Measurements from ENCODE around the gene TENT5C.

The TENT5C gene

DNA sequence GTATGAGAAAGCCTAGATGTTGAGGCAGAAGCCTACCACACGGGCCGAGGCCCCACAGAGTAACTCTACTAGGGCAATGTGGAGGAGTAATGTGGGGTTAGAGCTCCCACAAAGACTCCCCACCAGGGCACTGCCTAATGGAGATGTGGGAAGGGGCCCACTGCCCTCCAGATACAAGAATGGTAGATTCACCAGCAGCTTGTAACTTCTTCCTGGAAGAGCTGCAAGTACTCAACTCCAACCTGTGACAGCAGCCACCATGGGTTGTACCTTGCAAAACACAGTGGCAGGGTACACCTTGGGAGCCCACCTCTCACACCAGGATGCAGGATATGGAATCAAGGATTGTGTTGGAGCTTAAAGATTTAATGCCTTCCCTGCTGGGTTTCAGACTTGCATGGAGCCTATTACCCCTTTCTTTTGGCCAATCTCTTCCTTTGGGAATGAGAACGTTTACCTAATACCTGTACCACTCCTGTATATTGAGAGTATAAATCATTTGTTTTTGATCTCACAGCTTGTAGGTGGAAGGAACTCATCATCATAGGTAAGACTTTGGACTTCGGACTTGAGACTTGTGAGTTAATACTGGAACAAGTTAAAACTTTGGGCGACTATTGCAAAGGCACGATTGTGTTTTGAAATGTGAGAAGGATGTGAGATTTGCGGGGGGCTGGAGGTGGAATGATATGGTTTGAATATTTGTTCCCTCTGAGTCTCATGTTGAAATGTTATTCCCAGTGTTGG is 57.5 kb downstream of the TENT5C start:
- H3K4me3 ChIP-seq (replicated peaks; ENCODE audit: low read depth, low read length): no peak overlapping the region
- no peak for DNase-seq (ENCODE audit: low read depth)
- no peak for TF ChIP-seq CTCF (IDR thresholded peaks at IDR 0.05; ENCODE audit: low read length, missing control alignments)

GRCh38 chr1:117664314-117664713 is 58.5 kb downstream of the TENT5C start:
- no peak overlapping the region for H3K4me3 ChIP-seq (replicated peaks; ENCODE audit: low read depth, low read length)

DNA sequence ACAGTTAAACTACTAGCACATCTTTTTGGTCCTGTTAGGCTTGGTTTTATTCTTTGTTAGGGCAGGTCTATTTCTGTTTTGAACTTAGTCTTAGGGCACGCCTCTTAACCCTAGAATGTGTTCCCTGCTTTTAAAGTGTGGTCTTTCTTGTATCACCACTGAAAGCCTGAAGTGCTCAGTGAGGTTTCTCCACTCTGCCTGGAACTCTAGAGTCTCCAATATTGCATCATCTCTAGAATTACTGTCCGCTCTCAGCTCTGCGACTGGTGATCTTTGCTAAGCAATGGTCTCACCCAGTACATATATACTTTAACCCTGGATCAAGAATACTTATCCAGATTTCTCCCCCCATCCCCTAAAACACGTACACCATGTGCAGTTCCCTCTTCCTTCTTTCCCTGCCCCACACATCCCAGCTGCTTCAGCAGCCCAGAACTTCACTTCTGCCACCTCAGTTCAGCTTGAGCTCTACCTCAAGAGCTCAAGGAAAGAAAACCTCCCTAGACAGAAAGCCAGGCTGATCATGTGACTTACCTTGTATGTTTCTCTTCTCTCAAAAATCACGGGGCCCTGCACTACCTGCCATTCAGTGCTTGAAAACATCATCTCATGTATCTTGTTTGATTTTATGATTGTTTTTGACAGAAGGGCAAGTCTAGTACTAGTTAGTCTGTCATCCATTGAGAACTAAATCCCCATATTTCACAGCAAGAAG is 59.9 kb downstream of the TENT5C start:
- no peak for TF ChIP-seq CTCF (IDR thresholded peaks at IDR 0.05; ENCODE audit: low read length, missing control alignments)
- DNase-seq (ENCODE audit: low read depth): no peak
- H3K4me3 ChIP-seq (replicated peaks; ENCODE audit: low read depth, low read length): no peak overlapping the region

More at GRCh38 chr1:117664314-117664713, 58.5 kb downstream of the TENT5C start:
- no peak for TF ChIP-seq CTCF (IDR thresholded peaks at IDR 0.05; ENCODE audit: low read length, missing control alignments)
- DNase-seq (ENCODE audit: low read depth): no peak

- no peak for TF ChIP-seq CTCF (IDR thresholded peaks at IDR 0.05; ENCODE audit: low read length, missing control alignments)
- DNase-seq (ENCODE audit: low read depth): no peak
- no peak overlapping the region for H3K4me3 ChIP-seq (replicated peaks; ENCODE audit: low read depth, low read length)
Measured at GRCh38 chr1:117669572-117669971, 63.7 kb downstream of the TENT5C start.

GRCh38 chr1:117670976-117671780 is 65.3 kb downstream of the TENT5C start:
- no peak for TF ChIP-seq CTCF (IDR thresholded peaks at IDR 0.05; ENCODE audit: low read length, missing control alignments)
- H3K4me3 ChIP-seq (replicated peaks; ENCODE audit: low read depth, low read length): no peak overlapping the region
- DNase-seq (ENCODE audit: low read depth): no peak

GRCh38 chr1:117671781-117672501 is 66.1 kb downstream of the TENT5C start:
- H3K4me3 ChIP-seq (replicated peaks; ENCODE audit: low read depth, low read length): no peak overlapping the region
- DNase-seq (ENCODE audit: low read depth): peak; percentile 75
- peak; percentile 44 for TF ChIP-seq CTCF (IDR thresholded peaks at IDR 0.05; ENCODE audit: low read length, missing control alignments)

Data from fibroblast of pulmonary artery (primary cell).